GM18951 (cell line): ENCODE data around the gene SCFD2.
"Not testable (repeated sequence)": the region's sequence is repeated elsewhere in the genome, so short reads cannot be mapped to it uniquely, and the experiment has no call there.

Source experiments
- POLR2A ChIP-seq: IDR thresholded peaks from 4 replicates; pipeline ENCODE4 v1.6.1; 2011; ENCODE audit warnings: mild to moderate bottlenecking; ENCODE audit not compliant: insufficient read length, insufficient read depth; ENCODE audit errors: extremely low read depth
- in situ Hi-C: fragments of 300-500 bp; cut with MboI; formaldehyde crosslinking; loops from one replicate; pipeline ENCODE4 v1.12.0; 2022; ENCODE audit warnings: low sequenced_read_pairs, mixed read lengths, inconsistent platforms; ENCODE audit not compliant: unreplicated experiment

SCFD2 gene

GRCh38 chr4:53321151-53321983 lies 44.5 kb downstream of the SCFD2 start:
- in situ Hi-C loops = no loop called here
- TF ChIP-seq POLR2A = no peak

GRCh38 chr4:53315300-53315699 lies 50.6 kb downstream of the SCFD2 start:
- no peak for TF ChIP-seq POLR2A
- in situ Hi-C loops = no loop called here

GRCh38 chr4:53314252-53314651 lies 51.6 kb downstream of the SCFD2 start:
- in situ Hi-C loops = no loop called here
- TF ChIP-seq POLR2A = no peak

GRCh38 chr4:53313510-53313909 lies 52.4 kb downstream of the SCFD2 start:
- no peak for TF ChIP-seq POLR2A
- in situ Hi-C loops = no loop called here

- TF ChIP-seq POLR2A = no peak
- in situ Hi-C loops = no loop called here
These were observed 56.4 kb downstream of the SCFD2 start for GRCh38 chr4:53309321-53310040.

GRCh38 chr4:53307819-53308780 lies 57.8 kb downstream of the SCFD2 start:
- no peak for TF ChIP-seq POLR2A
- in situ Hi-C loops = no loop called here

- TF ChIP-seq POLR2A = no peak
- in situ Hi-C loops = no loop called here
These were observed 58.7 kb downstream of the SCFD2 start for GRCh38 chr4:53307210-53307609.

GRCh38 chr4:53306729-53307128 lies 59.1 kb downstream of the SCFD2 start:
- TF ChIP-seq POLR2A = no peak
- in situ Hi-C loops = no loop called here

- in situ Hi-C loops = not testable (repeated sequence)
These were observed 73.7 kb downstream of the SCFD2 start for GRCh38 chr4:53292209-53292608.

GRCh38 chr4:53281438-53281837 lies 84.4 kb downstream of the SCFD2 start:
- in situ Hi-C loops = no loop called here
- TF ChIP-seq POLR2A = no peak

GRCh38 chr4:53280846-53281245 lies 85.0 kb downstream of the SCFD2 start:
- in situ Hi-C loops = no loop called here
- no peak for TF ChIP-seq POLR2A

- in situ Hi-C loops = no loop called here
- TF ChIP-seq POLR2A = no peak
These were observed 91.1 kb downstream of the SCFD2 start for GRCh38 chr4:53274609-53275268.

- in situ Hi-C loops = no loop called here
- TF ChIP-seq POLR2A = no peak
These were observed 92.1 kb downstream of the SCFD2 start for GRCh38 chr4:53273726-53274125.
